IMR-90 (cell line): ENCODE results near the gene ZNF385D. TPM values are rescaled to one million over a fixed set of nuclear protein-coding genes. Genes with fewer than 3 reads are reported as not detected.

Experiments
- ATAC-seq: fragments of 200-7000 bp; cut with Tn5 transposase; 2 replicates; pipeline ENCODE4 v1.9.1; 2020; ENCODE audit warnings: low read depth, mild to moderate bottlenecking, moderate library complexity
- BruUV-seq: library from RNA; stranded (reverse); fragments of 400-500 nt; replicated peaks from 2 replicates; lab custom pipeline; 2021; lab: Mats Ljungman, UMichigan
- CTCF ChIA-PET: fragments of 300-600 bp; formaldehyde crosslinking; extraction: SDS; loops from one replicate; lab custom pipeline; 2021; ENCODE audit warnings: antibody characterized with exemption; lab: Yijun Ruan, JAX
- POLR2A ChIA-PET: fragments of 300-600 bp; sonication (Branson Sonifier 250); formaldehyde crosslinking; loops from one replicate; lab custom pipeline; 2022; ENCODE audit warnings: antibody characterized with exemption; ENCODE audit not compliant: unreplicated experiment; lab: Charles Lee
- DNase-seq: peaks from one replicate; pipeline ENCODE4 v3.0.0; 2013
- H2AFZ ChIP-seq: replicated peaks from 2 replicates; pipeline ENCODE3; 2013; ENCODE audit warnings: low read length, mild to moderate bottlenecking; ENCODE audit not compliant: poor library complexity
- H2AK5ac ChIP-seq: 2 replicates; pipeline ENCODE4 v1.6.1; 2013; ENCODE audit warnings: low read depth, low read length, inconsistent platforms
- H2AK9ac ChIP-seq: replicated peaks from 2 replicates; pipeline ENCODE3; 2013; ENCODE audit warnings: mild to moderate bottlenecking, low read depth, low read length, moderate library complexity; ENCODE audit not compliant: poor library complexity
- H2BK120ac ChIP-seq: 2 replicates; pipeline ENCODE4 v1.6.1; 2013; ENCODE audit warnings: low read depth, low read length, inconsistent platforms
- H2BK15ac ChIP-seq: 3 replicates; pipeline ENCODE4 v1.6.1; 2013; ENCODE audit warnings: low read depth, low read length, inconsistent platforms
- H2BK20ac ChIP-seq: 2 replicates; pipeline ENCODE4 v1.6.1; 2013; ENCODE audit warnings: low read depth, mild to moderate bottlenecking, inconsistent platforms, low read length, moderate library complexity
- H2BK5ac ChIP-seq: 2 replicates; pipeline ENCODE4 v1.6.1; 2013; ENCODE audit warnings: mild to moderate bottlenecking, low read depth, low read length, inconsistent platforms; ENCODE audit not compliant: poor library complexity, severe bottlenecking
- H3K14ac ChIP-seq: replicated peaks from 2 replicates; pipeline ENCODE4 v1.6.1; 2013; ENCODE audit warnings: low read depth, low read length, inconsistent platforms
- H3K18ac ChIP-seq: 2 replicates; pipeline ENCODE4 v1.6.1; 2013; ENCODE audit warnings: low read depth, low read length, control low read depth
- H3K23ac ChIP-seq: 2 replicates; pipeline ENCODE4 v1.6.1; 2013; ENCODE audit warnings: low read depth, low read length, inconsistent platforms
- H3K27ac ChIP-seq: 2 replicates; pipeline ENCODE4 v1.5.1; 2013; ENCODE audit warnings: mild to moderate bottlenecking, control low read depth, low read length; ENCODE audit not compliant: insufficient read depth
- H3K27me3 ChIP-seq: 2 replicates; pipeline ENCODE4 v1.6.1; 2013; ENCODE audit warnings: low read length; ENCODE audit not compliant: control insufficient read depth, insufficient read depth
- H3K36me3 ChIP-seq: 2 replicates; pipeline ENCODE4 v1.6.1; 2013; ENCODE audit warnings: low read length, mixed read lengths; ENCODE audit not compliant: control insufficient read depth, insufficient read depth
- H3K4ac ChIP-seq: 2 replicates; pipeline ENCODE4 v1.6.1; 2013; ENCODE audit warnings: low read depth, low read length, inconsistent platforms
- H3K4me1 ChIP-seq: 2 replicates; pipeline ENCODE4 v1.6.1; 2013; ENCODE audit warnings: low read length, mixed read lengths; ENCODE audit not compliant: control insufficient read depth, insufficient read depth
- H3K4me2 ChIP-seq: 2 replicates; pipeline ENCODE4 v1.6.1; 2013; ENCODE audit warnings: low read depth, mild to moderate bottlenecking, control low read depth, low read length, moderate library complexity
- H3K4me3 ChIP-seq: 2 replicates; pipeline ENCODE4 v1.5.1; 2013; ENCODE audit warnings: low read depth, mild to moderate bottlenecking, control low read depth, low read length, moderate library complexity; ENCODE audit not compliant: insufficient read depth
- H3K56ac ChIP-seq: 2 replicates; pipeline ENCODE4 v1.6.1; 2013; ENCODE audit warnings: low read length, inconsistent platforms; ENCODE audit not compliant: insufficient read depth; ENCODE audit errors: extremely low read depth
- H3K79me1 ChIP-seq, 2 experiments: 2 replicates each; pipeline ENCODE4 v1.6.1; 2013; ENCODE audit warnings: low read length in 2 of 2, inconsistent platforms in 1 of 2, low read depth in 1 of 2
- H3K9ac ChIP-seq: 2 replicates; pipeline ENCODE4 v1.6.1; 2013; ENCODE audit warnings: low read depth, low read length, control low read depth
- H3K9me1 ChIP-seq: 2 replicates; pipeline ENCODE4 v1.6.1; 2013; ENCODE audit warnings: low read length, inconsistent platforms; ENCODE audit not compliant: insufficient read depth
- H3K9me3 ChIP-seq: 2 replicates; pipeline ENCODE4 v1.6.1; 2013; ENCODE audit warnings: low read length; ENCODE audit not compliant: control insufficient read depth, insufficient read depth
- H4K20me1 ChIP-seq: 2 replicates; pipeline ENCODE4 v1.6.1; 2013; ENCODE audit warnings: low read length, inconsistent platforms; ENCODE audit not compliant: insufficient read depth
- H4K5ac ChIP-seq: 2 replicates; pipeline ENCODE4 v1.6.1; 2013; ENCODE audit warnings: mild to moderate bottlenecking, low read depth, low read length, control low read depth
- H4K8ac ChIP-seq, 2 experiments: 2 replicates each; pipeline ENCODE4 v1.6.1; 2013; ENCODE audit warnings: low read depth in 2 of 2, low read length in 2 of 2, control low read depth in 1 of 2, inconsistent platforms in 1 of 2
- H4K91ac ChIP-seq: 2 replicates; pipeline ENCODE4 v1.6.1; 2013; ENCODE audit warnings: low read depth, low read length, inconsistent platforms; ENCODE audit not compliant: insufficient read depth
- BHLHE40 ChIP-seq: fragments of 150-350 bp; IDR thresholded peaks from 2 replicates; pipeline ENCODE4 v1.6.1; 2016; ENCODE audit warnings: mild to moderate bottlenecking, low read depth, low read length
- CEBPB ChIP-seq: IDR thresholded peaks from 2 replicates; pipeline ENCODE4 v1.6.1; 2012; ENCODE audit warnings: low read depth, low read length, improper control_type of control experiment
- CHD1 ChIP-seq: IDR thresholded peaks from 2 replicates; pipeline ENCODE4 v1.6.1; 2012; ENCODE audit warnings: low read depth, low read length, improper control_type of control experiment
- FOS ChIP-seq: fragments of 150-350 bp; IDR thresholded peaks from 2 replicates; pipeline ENCODE4 v1.6.1; 2016; ENCODE audit warnings: low read depth, low read length
- MAFK ChIP-seq: IDR thresholded peaks from 2 replicates; pipeline ENCODE4 v1.6.1; 2012; ENCODE audit warnings: low read depth, low read length, improper control_type of control experiment
- MAZ ChIP-seq: IDR thresholded peaks from 2 replicates; pipeline ENCODE4 v1.6.1; 2012; ENCODE audit warnings: low read depth, mild to moderate bottlenecking, low read length, improper control_type of control experiment, moderate library complexity, borderline replicate concordance
- MXI1 ChIP-seq: IDR thresholded peaks from 2 replicates; pipeline ENCODE4 v1.6.1; 2012; ENCODE audit warnings: low read depth, mild to moderate bottlenecking, low read length, moderate library complexity, borderline replicate concordance
- NFE2L2 ChIP-seq: fragments of 150-350 bp; IDR thresholded peaks from 2 replicates; pipeline ENCODE4 v1.6.1; 2016; ENCODE audit warnings: low read depth, mild to moderate bottlenecking, low read length
- POLR2A ChIP-seq: IDR thresholded peaks from 2 replicates; pipeline ENCODE4 v1.6.1; 2012; ENCODE audit warnings: mild to moderate bottlenecking, low read depth, low read length
- RAD21 ChIP-seq: IDR thresholded peaks from 2 replicates; pipeline ENCODE4 v1.6.1; 2012; ENCODE audit warnings: low read length, improper control_type of control experiment
- RCOR1 ChIP-seq: IDR thresholded peaks from 2 replicates; pipeline ENCODE4 v1.6.1; 2012; ENCODE audit warnings: mild to moderate bottlenecking, low read length, improper control_type of control experiment; ENCODE audit not compliant: insufficient replicate concordance
- RFX5 ChIP-seq: IDR thresholded peaks from 2 replicates; pipeline ENCODE4 v1.8.0; 2012; ENCODE audit warnings: low read depth, mild to moderate bottlenecking, low read length, moderate library complexity
- SMC3 ChIP-seq: fragments of 150-350 bp; IDR thresholded peaks from 2 replicates; pipeline ENCODE4 v1.6.1; 2016; ENCODE audit warnings: low read depth, mild to moderate bottlenecking, antibody characterized with exemption, low read length, moderate library complexity
- WGBS, 2 experiments: methylation state at CpG; one replicate each; pipeline versions ENCODE4 v1.1.5 to v1.1.7; 2013; ENCODE audit warnings: missing lambda C conversion rate in 2 of 2; ENCODE audit not compliant: insufficient read length in 1 of 2; ENCODE audit errors: extremely low coverage in 2 of 2; 5-methylcytosine and 5-hydroxymethylcytosine counted together
- dilution Hi-C: fragments of 300-500 bp; cut with HindIII; formaldehyde crosslinking; loops from one replicate; pipeline ENCODE4 v1.14.3; 2018; ENCODE audit warnings: low sequenced_read_pairs; ENCODE audit not compliant: unreplicated experiment
- in situ Hi-C: fragments of 300-500 bp; cut with MboI; formaldehyde crosslinking; loops from 3 replicates; pipeline ENCODE4 v1.14.3; 2019; ENCODE audit warnings: low sequenced_read_pairs, inconsistent platforms, mixed read lengths
- intact Hi-C: fragments of 100-400 bp; cut with micrococcal nuclease; formaldehyde crosslinking; loops from 2 replicates; pipeline ENCODE4 v1.10.0; 2022
- polyA plus RNA-seq, 3 experiments: library from polyadenylated mRNA; depleted of rRNA; stranded (reverse); fragments of >200 nt; gene quantifications; 2 replicates each; pipeline ENCODE4 v1.2.3, GENCODE V29; 2012; ENCODE audit warnings: low replicate concordance in 1 of 3
- total RNA-seq: library from RNA; depleted of rRNA; stranded (reverse); fragments of >200 nt; gene quantifications from 2 replicates; pipeline ENCODE4 v1.2.3, GENCODE V29; 2012
- TF ChIP-seq, protein P1 (sequence below): conservative IDR thresholded peaks from 2 replicates; pipeline ENCODE4 v1.5.1; 2012; ENCODE audit warnings: mild to moderate bottlenecking, low read depth, low read length, improper control_type of control experiment
- TF ChIP-seq, protein P2 (sequence below): fragments of 150-350 bp; IDR thresholded peaks from 2 replicates; pipeline ENCODE4 v1.6.1; 2016; ENCODE audit warnings: low read depth, mild to moderate bottlenecking, low read length, moderate library complexity, borderline replicate concordance
- TF ChIP-seq, protein P3 (sequence below): fragments of 150-350 bp; IDR thresholded peaks from 2 replicates; pipeline ENCODE4 v1.6.1; 2017; ENCODE audit warnings: mild to moderate bottlenecking, antibody characterized with exemption, low read length, low read depth

Gene ZNF385D
- total and polyA plus RNA-seq, 2 of the 4 experiments (the other 2 are of a cell fraction): 0.18 to 2.4 TPM

DNA sequence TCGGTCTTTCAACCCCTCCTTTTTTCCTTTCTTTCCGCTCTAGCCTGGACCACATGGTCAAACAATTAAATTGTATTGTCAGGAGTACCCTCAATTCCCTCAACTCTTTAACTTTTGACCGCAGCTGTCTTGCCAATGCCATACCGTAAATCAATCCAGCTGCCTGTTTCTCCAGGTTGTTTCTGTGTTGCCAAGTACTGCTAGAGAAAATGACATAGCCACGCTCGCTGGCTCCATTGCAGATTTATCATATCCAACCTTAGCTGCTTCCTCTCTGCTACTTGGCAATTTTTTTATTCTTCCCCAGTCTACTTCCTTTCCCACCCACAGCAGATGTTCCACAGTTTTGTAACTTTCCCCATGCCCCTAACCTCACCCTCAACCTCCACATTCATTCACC, 60.0 kb downstream of the ZNF385D start:
- H2AFZ ChIP-seq: no peak overlapping the region
- intact Hi-C loops (no loop called here), dilution Hi-C loops (no loop called here), in situ Hi-C loops (no loop called here)
- H3K27ac ChIP-seq: no peak overlapping the region
- H3K9ac ChIP-seq: no peak overlapping the region
- H2BK15ac ChIP-seq: no peak overlapping the region
- H3K9me1 ChIP-seq: no peaks in the 10 kb centered on the region
- H2BK5ac ChIP-seq: no peak overlapping the region
- no peak overlapping the region for H4K5ac ChIP-seq
- no peaks in the 10 kb centered on the region for H4K20me1 ChIP-seq
- H2AK9ac ChIP-seq: no peak overlapping the region
- no peaks in the 10 kb centered on the region for H3K27me3 ChIP-seq
- no peak overlapping the region for H3K18ac ChIP-seq
- ATAC-seq (no peak), DNase-seq (no peak)
- H2AK5ac ChIP-seq: no peak overlapping the region
- CTCF ChIA-PET: no interaction called here
- H3K56ac ChIP-seq: no peak overlapping the region
- TF ChIP-seq CHD1: no peak
- TF ChIP-seq, protein P1, sequence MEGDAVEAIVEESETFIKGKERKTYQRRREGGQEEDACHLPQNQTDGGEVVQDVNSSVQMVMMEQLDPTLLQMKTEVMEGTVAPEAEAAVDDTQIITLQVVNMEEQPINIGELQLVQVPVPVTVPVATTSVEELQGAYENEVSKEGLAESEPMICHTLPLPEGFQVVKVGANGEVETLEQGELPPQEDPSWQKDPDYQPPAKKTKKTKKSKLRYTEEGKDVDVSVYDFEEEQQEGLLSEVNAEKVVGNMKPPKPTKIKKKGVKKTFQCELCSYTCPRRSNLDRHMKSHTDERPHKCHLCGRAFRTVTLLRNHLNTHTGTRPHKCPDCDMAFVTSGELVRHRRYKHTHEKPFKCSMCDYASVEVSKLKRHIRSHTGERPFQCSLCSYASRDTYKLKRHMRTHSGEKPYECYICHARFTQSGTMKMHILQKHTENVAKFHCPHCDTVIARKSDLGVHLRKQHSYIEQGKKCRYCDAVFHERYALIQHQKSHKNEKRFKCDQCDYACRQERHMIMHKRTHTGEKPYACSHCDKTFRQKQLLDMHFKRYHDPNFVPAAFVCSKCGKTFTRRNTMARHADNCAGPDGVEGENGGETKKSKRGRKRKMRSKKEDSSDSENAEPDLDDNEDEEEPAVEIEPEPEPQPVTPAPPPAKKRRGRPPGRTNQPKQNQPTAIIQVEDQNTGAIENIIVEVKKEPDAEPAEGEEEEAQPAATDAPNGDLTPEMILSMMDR: no peak
- TF ChIP-seq MXI1: no peak
- TF ChIP-seq NFE2L2: no peak
- no peak for TF ChIP-seq MAFK
- TF ChIP-seq MAZ: no peak
- TF ChIP-seq RCOR1: no peak
- TF ChIP-seq RAD21: no peak
- no peak for TF ChIP-seq POLR2A
- TF ChIP-seq SMC3: no peak
- TF ChIP-seq RFX5: no peak
- TF ChIP-seq FOS: no peak
- TF ChIP-seq BHLHE40: no peak
- TF ChIP-seq CEBPB: no peak
- TF ChIP-seq, protein P2, sequence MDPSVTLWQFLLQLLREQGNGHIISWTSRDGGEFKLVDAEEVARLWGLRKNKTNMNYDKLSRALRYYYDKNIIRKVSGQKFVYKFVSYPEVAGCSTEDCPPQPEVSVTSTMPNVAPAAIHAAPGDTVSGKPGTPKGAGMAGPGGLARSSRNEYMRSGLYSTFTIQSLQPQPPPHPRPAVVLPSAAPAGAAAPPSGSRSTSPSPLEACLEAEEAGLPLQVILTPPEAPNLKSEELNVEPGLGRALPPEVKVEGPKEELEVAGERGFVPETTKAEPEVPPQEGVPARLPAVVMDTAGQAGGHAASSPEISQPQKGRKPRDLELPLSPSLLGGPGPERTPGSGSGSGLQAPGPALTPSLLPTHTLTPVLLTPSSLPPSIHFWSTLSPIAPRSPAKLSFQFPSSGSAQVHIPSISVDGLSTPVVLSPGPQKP: no peak
- TF ChIP-seq, protein P3, sequence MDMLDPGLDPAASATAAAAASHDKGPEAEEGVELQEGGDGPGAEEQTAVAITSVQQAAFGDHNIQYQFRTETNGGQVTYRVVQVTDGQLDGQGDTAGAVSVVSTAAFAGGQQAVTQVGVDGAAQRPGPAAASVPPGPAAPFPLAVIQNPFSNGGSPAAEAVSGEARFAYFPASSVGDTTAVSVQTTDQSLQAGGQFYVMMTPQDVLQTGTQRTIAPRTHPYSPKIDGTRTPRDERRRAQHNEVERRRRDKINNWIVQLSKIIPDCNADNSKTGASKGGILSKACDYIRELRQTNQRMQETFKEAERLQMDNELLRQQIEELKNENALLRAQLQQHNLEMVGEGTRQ: no peak
- H3K4me2 ChIP-seq: no peak overlapping the region
- no peak overlapping the region for H3K23ac ChIP-seq
- no TSS peak for BruUV-seq
- no peak overlapping the region for H3K14ac ChIP-seq
- no peaks in the 10 kb centered on the region for H3K79me1 ChIP-seq
- no peaks in the 10 kb centered on the region for H3K36me3 ChIP-seq
- 94% methylated on average over 3 of the region's 6 CpGs; no CpG with 5 or more reads in 1 of the 2 experiments for WGBS, 2 experiments
- H4K8ac ChIP-seq: no peak overlapping the region
- no peak overlapping the region for H2BK20ac ChIP-seq
- POLR2A ChIA-PET: no interaction called here
- H2BK120ac ChIP-seq: no peak overlapping the region
- H3K4me3 ChIP-seq: no peak overlapping the region
- H3K4me1 ChIP-seq: no peaks in the 10 kb centered on the region
- no peaks in the 10 kb centered on the region for H3K9me3 ChIP-seq
- no peak overlapping the region for H3K4ac ChIP-seq
- H4K91ac ChIP-seq: no peak overlapping the region
